Colonic mucosa (tissue), 4 donors: ENCODE data around the gene KLRC1. TPM values are rescaled to one million over a fixed set of nuclear protein-coding genes. Genes with fewer than 3 reads are reported as not detected.
"Not testable (repeated sequence)": the region's sequence is repeated elsewhere in the genome, so short reads cannot be mapped to it uniquely, and the experiment has no call there.

Experiments used
- DNase-seq: peaks from one replicate; pipeline ENCODE4 v3.0.0-alpha.2; 2020
- H3K27ac ChIP-seq: fragments of 200-600 bp; one replicate; pipeline ENCODE4 v1.8.0; 2021
- H3K27me3 ChIP-seq: fragments of 200-600 bp; one replicate; pipeline ENCODE4 v1.8.0; 2021
- H3K36me3 ChIP-seq: fragments of 200-600 bp; one replicate; pipeline ENCODE4 v1.8.0; 2021
- H3K4me1 ChIP-seq: fragments of 200-600 bp; one replicate; pipeline ENCODE4 v1.8.0; 2021; ENCODE audit warnings: mild to moderate bottlenecking
- H3K4me3 ChIP-seq: fragments of 200-600 bp; one replicate; pipeline ENCODE4 v1.8.0; 2021
- H3K9ac ChIP-seq, 2 donors: one replicate each; pipeline ENCODE4 v1.7.0; 2013; ENCODE audit warnings: control low read depth in 2 of 2, low read depth in 2 of 2, low read length in 2 of 2
- H3K9me3 ChIP-seq: fragments of 200-600 bp; one replicate; pipeline ENCODE4 v1.8.0; 2021
- intact Hi-C: fragments of 100-400 bp; cut with DNase I; formaldehyde crosslinking; loops from one replicate; pipeline ENCODE4 v1.14.1; 2022
- total RNA-seq, 2 donors: library from RNA; stranded (reverse); fragmentation: NEBNext Ultra II Directional in 1 of 2; extraction: Animal tissue kit (Norgen Biotek cat#: 25700) in 1 of 2; gene quantifications; one replicate each; pipeline ENCODE4 v1.2.1, GENCODE V29; 2021
- TF ChIP-seq, protein P1 (sequence below): fragments of 200-600 bp; IDR thresholded peaks from one replicate; pipeline ENCODE4 v1.8.0; 2022; ENCODE audit warnings: antibody characterized with exemption, mild to moderate bottlenecking
- donor health status: healthy.
- donor health status: DM: no; HTN: no; CAD: no.
- donor health status: DM: no; HTN: no; CAD: no.

Gene KLRC1
- total RNA-seq, 2 donors from 2014 or later: 1.0 to 1.3 TPM

DNA sequence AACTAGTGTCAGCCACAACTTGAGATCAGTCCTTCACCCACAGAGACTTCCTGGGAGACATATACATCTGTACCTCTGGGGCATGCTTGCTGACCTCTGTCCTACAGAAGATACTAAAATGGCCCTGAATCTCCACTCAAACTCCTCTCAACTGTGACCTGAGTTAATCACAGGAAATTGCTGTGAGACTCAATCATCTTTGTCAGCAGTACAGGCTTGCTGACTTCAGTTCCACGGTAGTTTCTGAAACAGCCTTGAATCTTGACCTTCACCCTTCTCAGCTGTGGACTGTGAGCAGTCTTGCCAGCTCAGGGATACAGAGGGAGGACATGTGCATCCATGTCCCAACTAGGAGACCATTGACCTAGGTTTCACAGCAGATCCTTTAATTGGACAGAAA lies 1.4 kb upstream of the KLRC1 start:
- Histone ChIP-seq H3K36me3 (no peaks in the 10 kb centered on the region), H3K9ac (no peak overlapping the region), H3K27ac (no peak overlapping the region), H3K9me3 (no peaks in the 10 kb centered on the region), H3K4me3 (no peak overlapping the region), H3K4me1 (no peaks in the 10 kb centered on the region), H3K27me3 (no peaks in the 10 kb centered on the region)
- intact Hi-C loops: no loop called here
- TF ChIP-seq, protein P1, sequence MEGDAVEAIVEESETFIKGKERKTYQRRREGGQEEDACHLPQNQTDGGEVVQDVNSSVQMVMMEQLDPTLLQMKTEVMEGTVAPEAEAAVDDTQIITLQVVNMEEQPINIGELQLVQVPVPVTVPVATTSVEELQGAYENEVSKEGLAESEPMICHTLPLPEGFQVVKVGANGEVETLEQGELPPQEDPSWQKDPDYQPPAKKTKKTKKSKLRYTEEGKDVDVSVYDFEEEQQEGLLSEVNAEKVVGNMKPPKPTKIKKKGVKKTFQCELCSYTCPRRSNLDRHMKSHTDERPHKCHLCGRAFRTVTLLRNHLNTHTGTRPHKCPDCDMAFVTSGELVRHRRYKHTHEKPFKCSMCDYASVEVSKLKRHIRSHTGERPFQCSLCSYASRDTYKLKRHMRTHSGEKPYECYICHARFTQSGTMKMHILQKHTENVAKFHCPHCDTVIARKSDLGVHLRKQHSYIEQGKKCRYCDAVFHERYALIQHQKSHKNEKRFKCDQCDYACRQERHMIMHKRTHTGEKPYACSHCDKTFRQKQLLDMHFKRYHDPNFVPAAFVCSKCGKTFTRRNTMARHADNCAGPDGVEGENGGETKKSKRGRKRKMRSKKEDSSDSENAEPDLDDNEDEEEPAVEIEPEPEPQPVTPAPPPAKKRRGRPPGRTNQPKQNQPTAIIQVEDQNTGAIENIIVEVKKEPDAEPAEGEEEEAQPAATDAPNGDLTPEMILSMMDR: no peak
- no peak for DNase-seq

DNA sequence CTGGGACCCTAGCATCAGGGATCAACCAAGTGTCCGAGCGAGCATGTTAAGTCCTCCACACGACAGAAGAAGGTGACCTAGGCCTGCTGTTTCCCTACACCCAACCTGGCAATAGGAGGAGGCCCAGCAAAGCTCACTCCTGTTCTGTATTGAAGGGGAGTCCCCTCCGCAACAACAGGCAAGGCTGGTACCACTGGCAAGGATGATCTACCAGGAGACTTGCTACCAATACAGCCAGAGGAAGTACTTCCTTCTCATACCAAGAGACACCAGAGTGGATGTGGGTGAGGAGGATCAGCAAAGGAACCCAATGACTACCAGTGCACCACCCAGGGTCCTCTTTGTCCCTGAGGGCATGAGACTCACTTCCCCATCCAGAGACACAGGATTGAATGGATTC lies 4.9 kb downstream of the KLRC1 start:
- Histone ChIP-seq H3K9me3 (no peaks in the 10 kb centered on the region), H3K27ac (no peak overlapping the region), H3K27me3 (no peaks in the 10 kb centered on the region), H3K36me3 (no peaks in the 10 kb centered on the region), H3K4me3 (no peak overlapping the region), H3K9ac (no peak overlapping the region), H3K4me1 (no peaks in the 10 kb centered on the region)
- TF ChIP-seq, protein P1: no peak
- no peak for DNase-seq
- intact Hi-C loops: no loop called here

DNA sequence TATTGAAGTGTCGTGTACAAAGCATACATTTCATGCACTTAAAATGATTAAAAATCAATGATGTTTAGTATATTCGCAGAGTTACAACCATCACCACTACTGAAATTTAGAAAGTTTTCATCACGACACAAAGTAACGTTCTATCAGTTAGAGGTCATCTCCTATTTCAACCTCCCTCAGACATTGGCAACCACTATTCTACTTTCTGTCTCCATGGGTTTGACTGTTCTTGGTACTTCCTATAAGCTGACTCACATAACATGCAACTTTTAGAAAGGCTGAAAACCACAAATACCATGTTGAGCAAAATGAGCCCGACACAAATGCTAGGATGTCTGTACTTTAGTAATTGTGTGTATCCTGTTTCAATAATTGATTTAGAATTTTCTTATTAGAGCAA lies 7.1 kb downstream of the KLRC1 start:
- intact Hi-C loops, H3K9ac ChIP-seq, DNase-seq, H3K9me3 ChIP-seq, H3K4me3 ChIP-seq, H3K27me3 ChIP-seq, H3K36me3 ChIP-seq, H3K4me1 ChIP-seq, H3K27ac ChIP-seq: not testable (repeated sequence)

DNA sequence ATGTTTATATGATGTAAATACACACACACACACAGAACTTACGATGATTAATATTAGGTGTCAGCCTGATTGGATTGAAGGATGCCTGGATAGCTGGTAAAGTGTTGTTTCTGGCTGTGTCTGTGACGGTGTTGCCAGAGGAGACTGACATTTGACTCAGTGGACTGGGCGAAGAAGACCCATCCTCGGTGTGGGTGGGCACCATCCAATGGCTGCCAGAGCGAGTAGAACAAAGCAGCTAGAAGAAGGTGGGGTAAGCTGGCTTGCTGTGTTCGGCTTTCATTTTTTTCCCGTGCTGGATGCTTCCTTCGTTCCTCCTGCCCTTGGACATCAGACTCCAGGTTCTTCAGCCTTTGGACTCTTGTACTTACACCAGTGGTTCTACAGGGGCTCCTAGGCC lies 12.0 kb downstream of the KLRC1 start:
- H3K27ac ChIP-seq, H3K4me3 ChIP-seq, intact Hi-C loops, H3K9ac ChIP-seq, DNase-seq, H3K9me3 ChIP-seq, H3K36me3 ChIP-seq, H3K4me1 ChIP-seq, H3K27me3 ChIP-seq: not testable (repeated sequence)

DNA sequence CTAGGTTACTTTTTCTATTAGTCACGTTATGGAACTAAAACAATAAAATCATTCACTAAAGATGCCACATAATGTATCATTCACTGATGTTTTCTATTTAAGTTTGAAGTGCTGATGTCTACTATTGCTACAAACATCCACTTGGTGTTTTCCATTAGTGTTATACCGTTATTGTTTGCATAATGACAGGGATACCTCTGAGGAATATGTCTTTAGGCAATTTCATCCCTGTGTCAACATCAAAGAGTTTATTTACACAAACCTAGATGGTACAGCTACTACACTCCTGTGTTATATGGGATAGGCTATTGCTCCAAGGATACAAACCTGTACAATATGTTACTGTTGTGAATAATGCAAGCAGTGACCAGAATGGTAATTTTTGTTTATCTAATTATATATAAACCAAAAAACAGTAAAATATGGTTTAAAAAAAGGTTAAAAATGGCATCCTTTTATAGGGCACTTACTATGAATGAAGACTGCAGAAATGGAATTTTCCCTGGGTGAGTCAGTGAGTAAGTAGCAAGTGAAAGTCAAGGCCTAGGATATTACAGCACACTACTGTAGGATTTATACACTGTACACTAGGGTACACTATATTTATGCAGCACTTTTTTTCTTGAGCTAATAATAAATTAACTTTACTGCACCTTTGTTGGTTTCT lies 13.4 kb downstream of the KLRC1 start:
- H3K4me1 ChIP-seq, intact Hi-C loops, H3K9me3 ChIP-seq, H3K9ac ChIP-seq, DNase-seq, H3K36me3 ChIP-seq, H3K27me3 ChIP-seq, H3K4me3 ChIP-seq, H3K27ac ChIP-seq: not testable (repeated sequence)

DNA sequence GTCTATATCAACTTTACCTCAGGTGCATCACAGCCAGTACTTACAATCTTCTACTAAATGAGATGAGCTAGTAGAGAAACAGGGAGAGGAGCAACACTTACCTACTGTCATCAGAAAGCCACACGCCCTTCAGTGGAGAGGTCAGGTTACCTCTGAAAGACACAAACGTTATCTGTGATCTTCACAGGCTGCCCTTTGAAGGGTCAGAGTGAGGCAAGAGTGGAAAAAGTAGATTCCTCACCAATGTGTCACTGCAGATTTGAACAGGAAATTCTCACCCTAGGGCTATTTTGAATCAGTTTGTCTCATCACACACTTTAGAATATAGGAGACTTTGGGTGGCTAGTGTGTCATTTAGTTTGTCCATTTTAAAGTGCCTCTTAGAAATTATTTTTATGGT lies 15.6 kb downstream of the KLRC1 start:
- H3K4me3 ChIP-seq, H3K27me3 ChIP-seq, H3K27ac ChIP-seq, H3K36me3 ChIP-seq, H3K9ac ChIP-seq, DNase-seq, intact Hi-C loops, H3K9me3 ChIP-seq, H3K4me1 ChIP-seq: not testable (repeated sequence)

DNA sequence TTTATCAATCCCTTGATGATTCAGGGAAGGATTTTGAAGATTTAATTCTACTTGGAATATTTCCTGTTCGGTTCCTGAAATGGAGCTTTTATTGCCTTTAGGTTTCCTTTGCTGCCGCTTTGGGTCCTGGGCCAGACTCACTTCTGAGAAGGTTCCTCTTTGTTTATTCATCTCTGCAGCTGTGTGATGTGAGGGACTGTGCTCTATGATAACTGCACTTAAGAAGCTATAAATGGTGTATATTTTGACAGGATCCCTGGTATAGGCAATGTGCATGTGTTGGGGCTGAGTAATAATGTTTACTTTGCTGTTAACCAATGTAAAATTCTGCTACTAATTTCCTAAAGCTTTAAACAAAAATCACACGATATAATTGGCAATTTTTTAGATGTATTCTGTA lies 17.4 kb downstream of the KLRC1 start, which contains the start of gene KLRC2:
Gene KLRC2 (minus strand): TSS at position 195 of the 400 bp plus-strand sequence. CDS start 24 bp downstream, at position 171.
- H3K9ac ChIP-seq, H3K27ac ChIP-seq, H3K4me3 ChIP-seq, intact Hi-C loops, H3K36me3 ChIP-seq, H3K27me3 ChIP-seq, H3K4me1 ChIP-seq, H3K9me3 ChIP-seq: not testable (repeated sequence)
- DNase-seq: peak; percentile 39

DNA sequence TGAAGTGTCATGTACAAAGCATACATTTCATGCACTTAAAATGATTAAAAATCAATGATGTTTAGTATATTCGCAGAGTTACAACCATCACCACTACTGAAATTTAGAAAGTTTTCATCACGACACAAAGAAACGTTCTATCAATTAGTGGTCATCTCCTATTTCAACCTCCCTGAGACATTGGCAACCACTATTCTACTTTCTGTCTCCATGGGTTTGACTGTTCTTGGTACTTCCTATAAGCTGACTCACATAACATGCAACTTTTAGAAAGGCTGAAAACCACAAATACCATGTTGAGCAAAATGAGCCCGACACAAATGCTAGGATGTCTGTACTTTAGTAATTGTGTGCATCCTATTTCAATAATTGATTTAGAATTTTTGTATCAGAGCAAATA lies 22.6 kb downstream of the KLRC1 start:
- H3K9ac ChIP-seq, DNase-seq, H3K27ac ChIP-seq, H3K9me3 ChIP-seq, intact Hi-C loops, H3K27me3 ChIP-seq, H3K36me3 ChIP-seq, H3K4me1 ChIP-seq, H3K4me3 ChIP-seq: not testable (repeated sequence)

DNA sequence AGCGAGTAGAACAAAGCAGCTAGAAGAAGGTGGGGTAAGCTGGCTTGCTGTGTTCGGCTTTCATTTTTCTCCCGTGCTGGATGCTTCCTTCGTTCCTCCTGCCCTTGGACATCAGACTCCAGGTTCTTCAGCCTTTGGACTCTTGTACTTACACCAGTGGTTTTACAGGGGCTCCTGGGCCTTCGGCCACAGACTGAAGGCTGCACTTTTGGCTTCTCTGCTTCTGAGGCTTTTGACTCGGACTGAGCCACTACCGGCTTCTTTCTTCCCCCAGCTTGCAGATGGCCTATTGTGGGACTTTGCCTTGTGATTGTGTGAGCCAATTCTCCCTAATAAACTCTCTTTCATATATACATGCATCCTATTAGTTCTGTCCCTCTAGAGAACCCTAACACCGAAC lies 27.2 kb downstream of the KLRC1 start:
- DNase-seq, H3K27ac ChIP-seq, intact Hi-C loops, H3K9me3 ChIP-seq, H3K27me3 ChIP-seq, H3K4me1 ChIP-seq, H3K9ac ChIP-seq, H3K4me3 ChIP-seq, H3K36me3 ChIP-seq: not testable (repeated sequence)

DNA sequence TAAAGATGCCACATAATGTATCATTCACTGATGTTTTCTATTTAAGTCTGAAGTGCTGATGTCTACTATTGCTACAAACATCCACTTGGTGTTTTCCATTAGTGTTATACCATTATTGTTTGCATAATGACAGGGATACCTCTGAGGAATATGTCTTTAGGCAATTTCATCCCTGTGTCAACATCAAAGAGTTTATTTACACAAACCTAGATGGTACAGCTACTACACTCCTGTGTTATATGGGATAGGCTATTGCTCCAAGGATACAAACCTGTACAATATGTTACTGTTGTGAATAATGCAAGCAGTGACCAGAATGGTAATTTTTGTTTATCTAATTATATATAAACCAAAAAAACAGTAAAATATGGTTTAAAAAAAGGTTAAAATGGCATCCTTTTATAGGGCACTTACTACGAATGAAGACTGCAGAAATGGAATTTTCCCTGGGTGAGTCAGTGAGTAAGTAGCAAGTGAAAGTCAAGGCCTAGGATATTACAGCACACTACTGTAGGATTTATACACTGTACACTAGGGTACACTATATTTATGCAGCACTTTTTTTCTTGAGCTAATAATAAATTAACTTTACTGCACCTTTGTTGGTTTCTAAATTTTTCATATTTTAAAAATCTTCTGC lies 28.8 kb downstream of the KLRC1 start:
- DNase-seq, intact Hi-C loops, H3K4me3 ChIP-seq, H3K27ac ChIP-seq, H3K4me1 ChIP-seq, H3K9ac ChIP-seq, H3K36me3 ChIP-seq, H3K9me3 ChIP-seq, H3K27me3 ChIP-seq: not testable (repeated sequence)

DNA sequence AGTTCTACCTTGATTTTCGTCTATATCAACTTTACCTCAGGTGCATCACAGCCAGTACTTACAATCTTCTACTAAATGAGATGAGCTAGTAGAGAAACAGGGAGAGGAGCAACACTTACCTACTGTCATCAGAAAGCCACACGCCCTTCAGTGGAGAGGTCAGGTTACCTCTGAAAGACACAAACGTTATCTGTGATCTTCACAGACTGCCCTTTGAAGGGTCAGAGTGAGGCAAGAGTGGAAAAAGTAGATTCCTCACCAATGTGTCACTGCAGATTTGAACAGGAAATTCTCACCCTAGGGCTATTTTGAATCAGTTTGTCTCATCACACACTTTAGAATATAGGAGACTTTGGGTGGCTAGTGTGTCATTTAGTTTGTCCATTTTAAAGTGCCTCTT lies 31.0 kb downstream of the KLRC1 start:
- H3K4me3 ChIP-seq, H3K27ac ChIP-seq, intact Hi-C loops: not testable (repeated sequence)

DNA sequence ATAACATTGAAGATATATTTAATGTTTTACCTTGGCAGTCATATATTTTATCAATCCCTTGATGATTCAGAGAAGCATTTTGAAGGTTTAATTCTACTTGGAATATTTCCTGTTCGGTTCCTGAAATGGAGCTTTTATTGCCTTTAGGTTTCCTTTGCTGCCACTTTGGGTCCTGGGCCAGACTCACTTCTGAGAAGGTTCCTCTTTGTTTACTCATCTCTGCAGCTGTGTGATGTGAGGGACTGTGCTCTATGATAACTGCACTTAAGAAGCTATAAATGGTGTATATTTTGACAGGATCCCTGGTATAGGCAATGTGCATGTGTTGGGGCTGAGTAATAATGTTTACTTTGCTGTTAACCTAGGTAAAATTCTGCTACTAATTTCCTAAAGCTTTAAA lies 32.8 kb downstream of the KLRC1 start, which contains the start of gene KLRC3:
Gene KLRC3 (minus strand): TSS at position 262 of the 400 bp plus-strand sequence. CDS start 45 bp downstream, at position 217.
- H3K27ac ChIP-seq, H3K4me1 ChIP-seq, DNase-seq, H3K4me3 ChIP-seq, H3K36me3 ChIP-seq, H3K9me3 ChIP-seq, H3K9ac ChIP-seq, intact Hi-C loops, H3K27me3 ChIP-seq: not testable (repeated sequence)

More for the DNA sequence above, 31.0 kb downstream of the KLRC1 start:
- not testable (repeated sequence) for H3K9ac ChIP-seq, H3K4me1 ChIP-seq, H3K36me3 ChIP-seq, H3K27me3 ChIP-seq, DNase-seq, H3K9me3 ChIP-seq
